Thyroid gland (tissue), 4 donors: ENCODE data around the gene NYAP2.

Source experiments
- CTCF ChIP-seq, 6 experiments: fragments of 200-600 bp in 3 of 6; fragments of 450-650 bp in 3 of 6; sonication (generic) in 3 of 6; IDR thresholded peaks; one replicate each; pipeline ENCODE4 v1.5.1; 2016 to 2019; ENCODE audit warnings: antibody characterized with exemption in 6 of 6, mild to moderate bottlenecking in 2 of 6, inconsistent platforms in 1 of 6, moderate library complexity in 1 of 6
- POLR2A ChIP-seq, 2 donors: fragments of 450-650 bp; IDR thresholded peaks; one replicate each; pipeline ENCODE4 v1.6.1; 2017; ENCODE audit warnings: antibody characterized with exemption in 2 of 2, mild to moderate bottlenecking in 2 of 2, moderate library complexity in 1 of 2

- no peak for TF ChIP-seq CTCF (IDR thresholded peaks at IDR 0.05)
- TF ChIP-seq POLR2A (IDR thresholded peaks at IDR 0.05): no peak
These were observed 157.0 kb downstream of the NYAP2 start for GRCh38 chr2:225556461-225556860.
